Stimulated activated CD4-positive, alpha-beta T cell treated with anti-CD3 and anti-CD28 coated beads, Interleukin-12 subunit alpha, Interleukin-12 subunit beta, amount 100 ng/mL, for 4 hours (primary cell): ENCODE results near the gene TGFB1.
A peak's percentile ranks its signal among the peaks of the same experiment; 100 is the strongest.
"Not testable (repeated sequence)": the region's sequence is repeated elsewhere in the genome, so short reads cannot be mapped to it uniquely, and the experiment has no call there.

ENCODE experiments used
- DNase-seq: peaks from one replicate; pipeline ENCODE4 v3.0.0-alpha.2; 2020

The TGFB1 gene

DNA sequence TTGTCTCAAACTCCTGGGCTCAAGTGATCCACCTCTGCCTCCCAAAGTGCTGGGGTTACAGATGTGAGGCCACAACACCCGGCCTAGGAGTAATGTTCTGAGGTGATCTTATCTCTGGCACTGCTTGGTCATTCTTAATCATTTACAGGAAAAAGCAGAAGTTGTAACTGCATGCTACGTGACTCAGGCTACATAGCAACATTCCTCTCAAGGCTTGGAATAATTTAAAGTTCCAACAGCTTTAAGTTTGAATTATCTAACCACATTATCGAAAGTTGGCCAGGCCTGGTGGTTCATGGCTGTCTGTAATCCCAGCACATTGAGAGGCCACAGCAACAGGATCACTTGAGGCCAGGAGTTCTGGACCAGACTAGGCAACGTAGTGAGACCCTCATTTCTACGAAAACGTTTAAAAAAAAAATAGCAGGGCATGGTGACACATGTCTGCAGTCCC, 14.2 kb upstream of the TGFB1 start:
- DNase-seq = no peak

DNA sequence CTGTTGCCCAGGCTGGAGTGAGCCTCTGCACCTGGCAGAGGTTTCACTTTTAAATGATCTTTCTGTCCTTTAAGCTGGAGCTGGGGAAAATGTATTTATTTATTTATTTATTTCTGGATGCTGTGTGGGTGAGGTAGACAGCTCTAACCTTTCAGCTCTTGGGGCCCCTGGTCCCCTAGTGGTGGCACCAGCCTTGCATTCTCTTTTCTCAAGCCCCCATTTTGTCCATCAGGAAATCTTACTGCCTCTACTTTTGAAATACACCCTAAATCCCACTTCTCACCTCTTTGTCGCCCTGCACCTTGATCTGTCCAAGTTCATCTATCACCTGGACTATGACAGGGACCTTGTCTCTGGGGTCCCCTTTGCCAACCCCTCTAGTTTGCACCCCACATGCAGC, 12.4 kb upstream of the TGFB1 start:
- DNase-seq = no peak

DNA sequence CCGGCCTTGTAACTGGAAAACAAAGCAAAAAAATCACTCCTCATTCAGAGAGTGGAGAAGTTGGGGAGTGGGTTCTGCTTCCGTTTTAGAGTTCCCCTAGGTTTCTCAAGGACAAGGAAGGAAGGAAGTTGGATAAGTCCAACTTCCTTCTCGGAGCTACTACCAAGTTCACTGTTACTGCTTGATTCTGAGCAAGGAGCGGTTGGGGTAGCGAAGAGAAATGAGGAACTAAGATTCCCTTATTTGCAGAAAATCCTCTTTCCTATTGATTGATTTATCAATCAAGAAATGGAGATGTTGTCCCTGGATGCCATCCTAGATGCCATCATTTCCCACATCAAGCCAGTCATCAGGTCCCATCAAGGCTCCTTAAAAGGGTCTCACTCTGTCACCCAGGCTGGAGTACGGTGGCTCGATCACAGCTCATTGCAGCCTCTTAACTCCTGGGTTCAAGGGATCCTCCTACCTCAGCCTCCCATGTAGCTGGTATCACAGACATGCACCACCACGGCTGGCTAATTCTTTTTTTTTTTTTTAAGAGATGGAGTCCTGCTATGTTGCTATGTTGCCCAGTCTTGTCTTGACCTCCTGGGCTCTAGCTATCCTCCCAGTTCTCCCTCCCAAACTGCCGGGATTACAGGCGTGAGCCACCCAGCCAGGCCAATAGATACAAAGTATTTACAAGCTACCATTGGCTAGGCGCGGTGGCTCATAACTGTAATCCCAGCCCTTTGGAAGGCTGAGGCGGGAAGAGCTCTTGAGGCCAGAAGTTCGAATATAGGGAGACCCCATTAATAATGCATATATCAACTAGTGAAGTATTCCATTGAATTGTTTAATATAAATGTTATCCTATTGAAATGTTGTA, 11.0 kb upstream of the TGFB1 start:
- DNase-seq = no peak

DNA sequence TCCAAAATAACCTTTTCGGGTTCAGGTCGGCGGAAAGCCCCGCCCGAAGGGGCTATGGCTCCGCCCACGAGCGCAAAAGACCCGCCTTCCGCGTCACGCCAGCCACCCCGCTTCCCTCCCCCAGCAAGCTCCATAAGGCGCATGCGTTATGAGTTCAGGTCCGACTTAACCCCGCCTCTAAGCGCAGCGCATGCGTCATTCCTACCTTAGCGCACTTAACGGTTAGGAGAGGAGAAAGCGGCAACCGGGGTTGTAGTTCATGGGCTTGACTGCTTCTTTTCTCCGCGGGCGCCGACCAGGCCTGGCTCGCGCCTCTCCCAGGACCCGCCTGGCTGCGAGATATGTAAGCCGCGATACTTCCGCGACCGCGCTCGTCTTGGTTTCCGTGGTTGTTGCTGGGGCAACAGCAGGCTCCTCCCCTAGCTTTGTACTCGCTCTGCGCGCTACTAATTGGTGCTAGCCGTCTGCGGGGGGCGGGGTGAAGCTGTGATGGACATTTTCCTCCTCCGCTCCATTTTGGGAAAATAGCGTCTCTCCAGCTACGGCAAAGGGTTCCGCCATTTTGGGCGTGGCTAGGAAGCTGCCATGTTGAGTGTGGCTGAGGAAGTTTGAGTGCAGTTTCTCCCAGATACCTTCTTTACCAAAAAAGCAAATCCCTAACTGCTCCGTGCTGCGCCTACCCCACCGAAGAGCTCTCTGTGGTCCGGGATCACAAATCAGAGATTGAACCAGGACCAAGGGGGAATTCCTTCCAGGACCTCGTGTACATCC, 10.2 kb upstream of the TGFB1 start, which contains the start of gene B9D2:
Gene B9D2 (minus strand): TSS at position 397 of the 771 bp plus-strand sequence. CDS start 630 bp downstream, outside the sequence.
- DNase-seq = peak; percentile 95

DNA sequence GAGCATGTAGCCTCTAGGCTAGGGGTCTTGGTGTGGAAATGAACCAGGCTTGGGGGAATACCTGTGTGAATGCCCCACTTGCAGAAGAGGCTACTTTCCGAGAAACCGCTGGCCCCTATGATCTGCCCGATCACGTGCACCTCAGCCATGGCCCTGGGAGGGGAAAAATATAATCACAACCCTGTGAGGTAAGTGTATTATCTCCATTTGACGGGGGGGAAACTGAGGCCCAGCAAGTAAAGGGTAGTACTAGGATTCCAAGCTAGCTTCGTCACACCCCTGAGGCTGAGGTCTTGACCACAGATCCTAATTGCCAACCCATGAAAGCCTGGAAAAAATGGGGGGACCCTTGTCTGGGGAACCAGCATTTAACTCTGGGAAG, 9.6 kb upstream of the TGFB1 start:
- DNase-seq = no peak

DNA sequence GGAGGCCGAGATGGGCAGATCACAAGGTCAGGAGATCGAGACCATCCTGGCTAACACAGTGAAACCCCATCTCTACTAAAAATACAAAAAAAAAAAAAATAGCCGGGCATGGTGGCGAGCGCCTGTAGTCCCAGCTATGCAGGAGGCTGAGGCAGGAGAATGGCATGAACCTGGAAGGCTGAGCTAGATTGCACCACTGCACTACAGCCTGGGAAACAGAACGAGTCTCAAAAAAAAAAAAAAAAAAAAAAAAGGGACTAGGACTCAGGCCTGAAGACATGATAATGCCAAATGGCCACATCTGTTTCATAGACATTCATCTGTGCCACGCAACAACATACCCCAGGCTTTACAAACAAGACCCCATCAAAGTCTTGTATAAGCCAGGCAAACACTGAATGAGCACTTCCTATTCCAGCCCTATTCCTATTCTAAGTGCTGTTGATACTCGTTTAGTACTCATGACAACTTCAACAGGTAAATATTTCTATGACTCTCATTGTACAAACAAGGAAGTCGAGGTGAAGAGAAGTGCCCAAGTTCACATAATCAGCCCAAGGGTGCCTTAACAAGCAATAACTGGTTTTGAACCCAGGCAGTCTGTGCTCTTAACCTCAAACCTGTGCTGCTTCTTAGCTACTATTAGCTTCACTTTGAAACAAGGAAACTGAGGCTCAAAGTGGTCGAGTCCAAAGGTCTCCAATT, 8.6 kb upstream of the TGFB1 start:
- DNase-seq = no peak

DNA sequence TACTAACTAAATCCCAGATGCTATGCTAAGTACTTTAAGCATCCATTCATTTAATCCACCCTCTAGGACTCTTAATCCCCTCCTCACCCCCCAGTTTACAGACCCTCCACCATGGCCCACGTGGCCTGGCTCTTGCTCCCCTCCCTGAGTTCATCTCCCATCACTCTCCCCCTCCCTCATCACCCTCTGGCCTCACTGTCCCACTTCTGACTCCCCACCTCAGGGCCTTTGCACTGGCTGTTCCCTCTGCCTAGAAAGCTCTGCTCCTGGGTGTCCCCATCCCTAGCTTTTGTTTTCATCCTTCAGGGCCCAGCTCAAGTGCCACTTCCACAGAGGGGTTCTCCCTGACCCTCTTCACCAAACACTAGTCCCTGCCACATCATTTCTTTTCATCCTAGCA, 6.0 kb upstream of the TGFB1 start:
- no peak for DNase-seq

DNA sequence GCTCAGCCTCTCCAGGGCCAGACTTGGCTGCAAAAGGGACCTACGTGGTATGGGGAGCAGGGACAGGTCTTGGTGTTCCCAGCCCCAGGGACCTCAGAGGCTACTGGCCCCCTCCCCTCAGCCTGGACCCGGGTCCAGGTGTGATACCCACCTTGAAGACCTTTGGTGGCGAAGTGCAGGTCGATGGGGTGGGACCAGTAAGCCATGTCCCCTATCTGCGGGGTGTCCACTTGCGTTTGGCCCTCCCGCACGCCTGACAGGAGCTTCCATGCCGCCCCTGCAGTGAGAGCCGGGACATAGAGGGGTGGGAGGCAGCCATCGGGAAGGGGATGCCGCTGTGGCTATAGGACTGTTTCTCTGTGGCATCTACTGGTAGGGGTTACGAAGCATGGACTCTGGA, 4.0 kb upstream of the TGFB1 start:
- DNase-seq = no peak

DNA sequence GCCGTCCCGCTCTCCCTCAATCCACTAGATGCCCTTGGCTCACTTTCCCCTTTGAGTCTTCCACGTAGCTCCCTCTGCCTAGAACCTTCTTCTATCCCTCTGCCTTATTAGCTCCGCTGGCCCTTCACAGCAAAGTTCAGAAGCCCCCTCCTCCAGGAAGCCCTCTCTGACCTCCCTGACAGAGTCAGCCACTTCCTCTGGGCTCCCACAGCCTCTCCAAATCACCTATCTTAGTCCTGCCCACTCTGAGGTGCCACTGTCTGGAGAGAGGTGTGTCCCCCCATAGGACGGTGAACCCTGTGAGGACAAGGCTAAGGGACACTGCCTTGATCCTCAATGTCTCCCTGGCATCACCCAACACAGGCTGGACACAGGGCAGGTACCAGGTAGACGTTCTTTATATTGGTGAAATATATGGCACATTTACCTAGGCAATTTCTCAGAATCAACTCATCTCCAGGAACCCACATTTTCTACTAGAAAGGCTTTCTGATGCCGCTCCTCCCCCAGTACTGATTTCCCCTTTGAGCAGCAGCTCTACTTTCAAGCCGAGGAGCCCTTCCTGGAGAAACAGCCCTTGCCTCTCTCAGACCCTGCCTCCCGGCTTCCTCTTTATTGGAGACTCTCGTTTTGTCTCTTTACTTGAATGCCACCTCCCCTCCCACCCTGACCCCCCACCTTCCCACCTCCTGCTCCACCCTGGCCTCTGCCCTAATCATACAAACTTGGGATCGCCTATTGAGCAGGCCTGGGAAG, 3.4 kb upstream of the TGFB1 start:
- no peak for DNase-seq

DNA sequence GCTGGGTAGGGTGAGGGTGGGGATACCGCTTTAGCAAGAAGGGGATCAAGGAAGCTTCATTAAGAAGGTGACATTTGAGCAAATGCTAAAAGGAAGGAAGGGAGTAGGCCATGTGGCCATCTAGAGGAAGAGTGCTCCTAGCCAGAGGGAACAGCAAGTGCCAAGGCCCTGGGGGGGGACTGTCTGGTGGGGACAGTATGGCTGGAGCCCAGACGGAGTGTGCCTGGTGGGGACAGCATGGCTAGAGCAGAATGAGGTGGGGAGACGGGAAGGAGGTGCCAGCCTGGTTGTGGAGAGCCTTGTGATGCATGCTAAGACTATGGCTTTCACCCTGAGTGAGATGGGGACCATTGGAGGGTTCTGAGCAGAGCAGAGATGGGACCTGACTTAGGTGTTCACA, 2.1 kb upstream of the TGFB1 start:
- DNase-seq = no peak

DNA sequence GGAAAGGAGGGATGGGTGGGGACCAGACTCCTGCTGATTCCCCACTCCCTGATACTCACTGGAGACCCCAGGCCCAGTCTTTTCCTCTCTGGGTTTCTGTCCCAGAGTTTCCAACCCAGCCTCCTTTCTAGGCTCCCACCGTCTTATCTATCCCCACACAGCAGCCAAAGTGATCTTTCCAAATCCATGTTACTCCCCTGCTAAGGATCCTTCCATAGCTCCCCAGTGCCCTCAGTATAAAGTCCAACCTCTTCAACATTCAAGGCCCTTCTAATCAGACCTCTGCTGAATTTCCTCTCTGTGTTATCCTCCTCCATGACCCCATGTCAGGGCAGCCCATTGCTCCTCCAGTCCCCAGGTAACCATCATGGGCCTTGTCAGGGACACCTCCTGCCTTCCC, 1.3 kb upstream of the TGFB1 start:
- DNase-seq = no peak

DNA sequence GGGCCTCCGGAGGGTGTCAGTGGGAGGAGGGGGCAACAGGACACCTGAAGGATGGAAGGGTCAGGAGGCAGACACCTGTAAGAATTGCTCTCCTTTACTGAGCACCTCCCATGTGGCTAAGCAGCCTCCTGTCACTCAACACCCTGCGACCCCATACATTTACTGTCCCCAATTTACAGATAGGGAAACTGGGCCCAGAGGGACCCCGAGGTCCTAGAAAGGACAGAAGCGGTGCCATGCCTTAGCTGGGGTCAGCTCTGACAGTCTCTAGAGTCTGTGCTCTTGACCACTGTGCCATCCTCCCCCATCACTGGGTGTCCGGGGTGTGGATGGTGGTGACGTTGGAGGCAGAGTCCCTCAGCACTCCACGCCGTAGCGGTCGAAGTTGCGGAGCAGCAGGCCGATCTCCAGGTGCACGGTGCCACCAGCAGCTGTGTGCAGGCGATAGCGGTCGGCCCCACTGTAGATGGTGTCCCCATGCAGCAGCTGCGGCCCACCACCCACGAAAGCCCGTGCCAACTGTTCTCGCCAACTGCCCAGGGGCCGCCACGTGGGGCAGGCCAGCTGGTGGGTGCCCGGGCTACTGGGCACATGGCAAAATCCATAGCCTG, 726 bp upstream of the TGFB1 start:
- no peak for DNase-seq

DNA sequence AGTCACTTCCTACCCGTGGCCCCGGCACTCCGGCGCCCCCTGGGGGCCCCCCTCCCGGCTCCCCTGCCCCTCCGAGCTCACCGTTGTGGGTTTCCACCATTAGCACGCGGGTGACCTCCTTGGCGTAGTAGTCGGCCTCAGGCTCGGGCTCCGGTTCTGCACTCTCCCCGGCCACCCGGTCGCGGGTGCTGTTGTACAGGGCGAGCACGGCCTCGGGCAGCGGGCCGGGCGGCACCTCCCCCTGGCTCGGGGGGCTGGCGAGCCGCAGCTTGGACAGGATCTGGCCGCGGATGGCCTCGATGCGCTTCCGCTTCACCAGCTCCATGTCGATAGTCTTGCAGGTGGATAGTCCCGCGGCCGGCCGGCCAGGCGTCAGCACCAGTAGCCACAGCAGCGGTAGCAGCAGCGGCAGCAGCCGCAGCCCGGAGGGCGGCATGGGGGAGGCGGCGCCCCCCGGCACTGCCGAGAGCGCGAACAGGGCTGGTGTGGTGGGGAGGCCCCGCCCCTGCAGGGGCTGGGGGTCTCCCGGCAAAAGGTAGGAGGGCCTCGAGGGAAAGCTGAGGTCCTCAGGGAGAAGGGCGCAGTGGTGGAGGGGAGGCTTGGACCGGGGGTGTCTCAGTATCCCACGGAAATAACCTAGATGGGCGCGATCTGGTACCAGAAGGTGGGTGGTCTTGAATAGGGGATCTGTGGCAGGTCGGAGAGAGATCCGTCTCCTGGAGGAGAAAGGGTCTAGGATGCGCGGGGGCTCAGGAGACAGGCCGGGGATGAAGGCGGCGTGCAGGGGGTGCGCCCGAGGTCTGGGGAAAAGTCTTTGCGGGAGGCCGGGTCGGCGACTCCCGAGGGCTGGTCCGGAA, 885 bp downstream of the TGFB1 start:
- peak; percentile 80 for DNase-seq

DNA sequence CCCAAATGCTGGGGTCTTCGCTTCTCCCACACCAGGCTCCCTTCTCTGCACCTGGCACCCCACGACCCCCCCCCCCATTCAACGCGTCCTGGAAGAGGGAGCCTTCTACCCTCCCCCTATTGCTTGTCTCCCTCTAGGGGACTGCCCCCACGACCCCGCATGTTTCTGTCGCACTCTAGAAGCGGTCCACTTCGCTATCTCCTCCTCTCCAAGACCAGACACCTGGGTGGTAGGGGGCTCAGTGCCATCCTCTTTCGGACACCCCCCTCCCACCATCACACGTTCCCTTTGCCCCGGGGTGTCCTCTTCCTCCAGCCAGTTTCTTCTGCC, 1.5 kb downstream of the TGFB1 start:
- no peak for DNase-seq

DNA sequence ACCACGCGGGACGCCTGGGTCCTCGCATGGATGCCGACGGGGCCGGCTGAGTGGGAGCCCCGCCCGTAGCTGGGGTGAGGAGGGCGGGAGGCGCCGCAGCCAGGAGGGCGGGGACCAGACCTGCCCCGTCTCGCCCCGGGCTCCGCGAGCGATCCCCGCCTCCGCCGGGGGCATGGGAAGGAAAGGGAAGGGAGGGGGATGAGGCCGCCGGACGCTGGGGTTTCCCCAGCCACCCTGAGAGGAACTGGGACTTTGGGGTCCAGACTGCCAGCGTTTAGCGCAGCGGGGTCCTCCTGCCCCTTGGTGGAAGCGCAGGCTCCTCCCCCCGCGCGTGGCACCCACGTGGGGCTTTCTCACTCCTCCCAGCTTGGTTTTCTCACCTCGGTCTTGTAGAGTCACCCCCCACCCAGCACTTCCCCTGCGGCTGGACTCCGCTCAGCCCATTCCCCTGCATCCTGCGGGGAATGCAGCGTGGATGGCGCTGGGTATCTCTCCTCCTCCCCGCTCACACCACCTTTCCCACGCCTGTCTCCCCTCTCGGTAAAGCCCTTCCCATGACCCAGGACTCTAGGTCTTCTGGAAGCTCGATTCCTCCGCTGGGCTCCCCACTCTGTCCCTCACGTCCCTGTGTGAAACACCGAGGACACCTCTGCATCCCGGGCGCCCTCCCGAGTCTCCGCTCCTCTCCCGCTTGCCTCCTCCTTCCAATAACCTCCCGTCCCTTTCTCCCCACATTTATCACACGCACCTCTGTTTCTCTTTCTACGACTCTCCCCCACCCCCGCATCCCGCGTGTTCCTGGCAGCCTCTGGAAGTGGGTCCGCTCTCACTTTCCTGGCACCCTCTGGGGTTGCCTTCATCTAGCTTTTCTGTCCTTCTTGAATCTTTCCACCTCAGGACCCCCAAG, 2.1 kb downstream of the TGFB1 start:
- DNase-seq = peak; percentile 74

DNA sequence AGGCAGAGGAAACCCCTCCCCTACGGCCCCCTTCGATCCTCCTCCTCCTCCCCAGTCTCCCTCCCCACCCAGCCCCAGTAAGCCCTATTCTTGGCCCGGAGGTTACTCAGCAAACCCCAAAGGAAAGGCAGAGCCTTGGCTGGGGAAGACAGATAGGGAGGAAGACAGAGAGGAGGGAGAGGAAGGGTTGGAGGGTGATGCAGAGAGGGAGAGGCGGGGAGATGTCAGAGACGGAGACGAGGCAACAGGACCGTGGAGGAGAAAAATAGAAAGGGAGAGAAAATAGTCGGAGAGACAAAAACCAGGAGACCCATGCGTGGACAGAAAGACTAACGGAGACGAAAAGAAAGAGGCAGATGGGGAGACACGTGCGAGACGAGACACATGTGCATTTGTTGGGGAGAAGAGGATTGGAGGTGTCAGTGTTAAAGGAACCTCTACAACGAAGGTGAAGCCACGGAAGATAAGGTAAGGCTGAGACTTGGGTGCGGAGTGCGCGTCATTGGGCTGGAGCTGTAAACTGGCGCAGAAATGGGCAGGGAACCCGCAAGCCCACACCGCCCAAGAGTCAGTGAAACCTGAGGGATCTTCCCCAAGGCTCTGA, 2.9 kb downstream of the TGFB1 start:
- DNase-seq = no peak

DNA sequence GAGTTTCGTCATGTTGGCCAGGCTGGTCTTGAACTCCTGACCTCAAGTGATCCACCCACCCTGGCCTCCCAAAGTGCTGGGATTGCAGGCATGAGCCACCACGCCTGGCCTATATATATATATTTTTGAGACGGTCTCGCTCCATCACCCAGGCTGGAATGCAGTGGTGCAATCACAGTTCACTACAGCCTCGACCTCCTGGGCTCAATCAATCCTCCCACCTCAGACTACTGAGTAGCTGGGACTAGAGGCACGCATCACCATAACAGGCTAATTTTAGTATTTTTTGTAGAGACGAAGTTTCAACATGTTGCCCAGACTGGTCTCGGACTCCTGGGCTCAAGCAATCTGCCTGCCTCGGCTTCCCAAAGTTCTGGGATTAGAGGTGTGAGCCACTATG, 6.8 kb downstream of the TGFB1 start:
- DNase-seq = not testable (repeated sequence)

DNA sequence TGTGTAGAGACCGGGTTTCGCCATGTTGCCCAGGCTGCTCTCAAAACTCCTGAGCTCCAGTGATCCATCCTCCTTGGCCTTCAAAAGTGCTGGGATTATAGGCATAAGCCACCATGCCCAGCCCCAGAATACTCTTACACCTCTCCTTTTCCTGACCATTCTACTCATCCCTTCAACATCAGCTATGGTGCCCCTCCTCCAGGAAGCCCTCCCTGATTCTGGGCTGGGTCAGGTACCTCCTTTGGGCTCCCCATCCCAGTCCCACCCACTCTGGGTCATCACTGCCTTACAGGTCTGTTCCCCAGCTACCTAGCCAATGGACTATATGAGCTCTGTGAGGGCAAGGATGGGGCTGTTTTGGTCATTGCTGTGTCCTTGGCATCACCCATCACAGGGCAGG, 9.6 kb downstream of the TGFB1 start:
- DNase-seq = no peak

DNA sequence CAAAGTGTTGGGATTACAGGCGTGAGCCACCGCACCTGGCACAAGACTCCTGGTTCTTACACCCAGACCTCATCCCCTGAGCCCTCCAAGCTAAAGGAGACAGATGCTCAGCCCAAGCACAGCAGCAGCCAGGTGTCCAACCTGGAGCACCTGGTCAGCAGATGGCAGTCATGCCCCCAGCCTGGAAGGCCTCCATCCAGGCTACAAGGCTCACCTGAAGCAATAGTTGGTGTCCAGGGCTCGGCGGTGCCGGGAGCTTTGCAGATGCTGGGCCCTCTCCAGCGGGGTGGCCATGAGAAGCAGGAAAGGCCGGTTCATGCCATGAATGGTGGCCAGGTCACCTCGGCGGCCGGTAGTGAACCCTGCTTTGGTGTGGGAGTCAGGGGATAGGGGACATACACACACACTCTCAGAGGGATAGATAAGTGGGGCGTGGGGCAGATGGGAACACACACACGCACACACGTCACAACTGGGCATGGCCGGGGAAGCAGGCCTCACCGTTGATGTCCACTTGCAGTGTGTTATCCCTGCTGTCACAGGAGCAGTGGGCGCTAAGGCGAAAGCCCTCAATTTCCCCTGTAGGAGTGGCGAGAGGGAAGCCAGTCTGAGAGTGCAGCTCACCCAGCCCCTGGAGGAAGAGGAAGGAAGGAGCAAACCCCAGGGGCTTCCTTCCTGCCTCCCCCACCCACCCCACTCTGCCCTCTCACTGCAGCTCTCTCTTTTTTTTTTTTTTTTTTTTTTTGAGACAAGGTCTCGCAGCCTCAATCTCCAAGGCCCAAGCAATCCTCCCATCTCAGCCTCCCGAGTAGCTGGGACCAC, 11.8 kb downstream of the TGFB1 start:
- no peak for DNase-seq
